Mesendoderm (in vitro differentiated cells): Measurements from ENCODE around the gene GGTLC2.
"Not testable (repeated sequence)": the region's sequence is repeated elsewhere in the genome, so short reads cannot be mapped to it uniquely, and the experiment has no call there.

Source experiments
- DNase-seq: peaks from one replicate; pipeline ENCODE4 v3.0.0; 2013
- H2AK5ac ChIP-seq: 2 replicates; pipeline ENCODE4 v1.6.1; 2013; ENCODE audit warnings: low read length, inconsistent platforms
- H2BK120ac ChIP-seq: 2 replicates; pipeline ENCODE4 v1.6.1; 2013; ENCODE audit warnings: low read depth, mild to moderate bottlenecking, low read length, moderate library complexity, mixed read lengths
- H2BK15ac ChIP-seq: replicated peaks from 2 replicates; pipeline ENCODE4 v1.6.1; 2013; ENCODE audit warnings: low read depth, mild to moderate bottlenecking, moderate library complexity
- H2BK5ac ChIP-seq: 2 replicates; pipeline ENCODE4 v1.6.1; 2013; ENCODE audit warnings: low read length, inconsistent platforms
- H3K18ac ChIP-seq: 2 replicates; pipeline ENCODE4 v1.6.1; 2013; ENCODE audit warnings: mild to moderate bottlenecking, low read length, mixed read lengths
- H3K23ac ChIP-seq: one replicate; pipeline ENCODE4 v1.6.1; 2013; ENCODE audit warnings: low read length
- H3K27ac ChIP-seq: 2 replicates; pipeline ENCODE4 v1.5.1; 2013; ENCODE audit warnings: low read depth, mild to moderate bottlenecking, inconsistent platforms, low read length, moderate library complexity
- H3K27me3 ChIP-seq: 2 replicates; pipeline ENCODE4 v1.6.1; 2013; ENCODE audit warnings: low read length, control low read depth, mild to moderate bottlenecking, inconsistent platforms; ENCODE audit not compliant: insufficient read depth, poor library complexity
- H3K36me3 ChIP-seq: 2 replicates; pipeline ENCODE4 v1.6.1; 2013; ENCODE audit warnings: low read length, inconsistent platforms; ENCODE audit not compliant: control insufficient read depth, insufficient read depth
- H3K4ac ChIP-seq: one replicate; pipeline ENCODE4 v1.6.1; 2013; ENCODE audit warnings: low read depth, mild to moderate bottlenecking, low read length, moderate library complexity
- H3K4me1 ChIP-seq: 2 replicates; pipeline ENCODE4 v1.6.1; 2013; ENCODE audit warnings: low read depth, low read length, inconsistent platforms; ENCODE audit not compliant: control insufficient read depth
- H3K4me2 ChIP-seq: 2 replicates; pipeline ENCODE4 v1.6.1; 2013; ENCODE audit warnings: low read length
- H3K4me3 ChIP-seq: 2 replicates; pipeline ENCODE4 v1.5.1; 2013; ENCODE audit warnings: mild to moderate bottlenecking, low read length
- H3K56ac ChIP-seq: one replicate; pipeline ENCODE4 v1.6.1; 2013; ENCODE audit warnings: low read length
- H3K79me1 ChIP-seq: 2 replicates; pipeline ENCODE4 v1.6.1; 2013; ENCODE audit warnings: low read length, inconsistent platforms
- H3K79me2 ChIP-seq: 2 replicates; pipeline ENCODE4 v1.6.1; 2013; ENCODE audit warnings: mild to moderate bottlenecking, low read length; ENCODE audit not compliant: control insufficient read depth, insufficient read depth
- H3K9ac ChIP-seq: 2 replicates; pipeline ENCODE4 v1.6.1; 2013; ENCODE audit warnings: low read length, inconsistent platforms
- H4K5ac ChIP-seq: one replicate; pipeline ENCODE4 v1.6.1; 2013; ENCODE audit warnings: low read length
- H4K8ac ChIP-seq: one replicate; pipeline ENCODE4 v1.6.1; 2013; ENCODE audit warnings: low read depth, mild to moderate bottlenecking, control low read depth, low read length, moderate library complexity
- WGBS: extraction: QIAGEN DNeasy Blood & Tissue Kit; methylation state at CpG from one replicate; pipeline ENCODE4 v1.1.7; 2013; ENCODE audit warnings: low lambda C conversion rate, missing lambda C conversion rate; ENCODE audit not compliant: insufficient coverage; ENCODE audit errors: extremely low coverage; 5-methylcytosine and 5-hydroxymethylcytosine counted together

The GGTLC2 gene

DNA sequence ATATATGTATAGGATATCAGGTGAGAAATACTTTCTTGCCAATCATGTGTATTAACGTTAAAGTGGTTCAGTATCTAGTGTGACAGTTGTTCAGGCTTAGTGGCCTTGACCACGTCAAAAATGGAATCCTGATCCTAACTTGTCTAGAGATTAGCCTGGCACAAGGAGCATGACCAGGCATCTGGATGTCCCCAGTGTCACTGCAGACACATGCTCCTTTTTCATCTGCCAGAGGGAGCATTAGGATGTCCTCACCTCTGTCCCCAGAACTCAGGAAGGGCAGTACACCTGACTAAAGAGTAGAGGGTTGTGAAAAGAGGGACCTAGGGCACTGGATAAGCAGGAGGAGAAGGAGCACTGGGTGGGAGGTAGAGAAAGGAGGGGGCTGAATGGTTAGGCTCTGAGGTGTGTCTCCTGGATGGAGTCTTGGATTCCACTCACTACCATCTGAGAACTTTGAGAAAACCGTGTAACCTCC lies 40.9 kb upstream of the GGTLC2 start:
- no peak overlapping the region for H3K23ac ChIP-seq
- no peaks in the 10 kb centered on the region for H3K36me3 ChIP-seq
- no peak overlapping the region for H3K56ac ChIP-seq
- H2BK15ac ChIP-seq = no peak overlapping the region
- H2BK120ac ChIP-seq = no peak overlapping the region
- no peak overlapping the region for H3K18ac ChIP-seq
- no peak overlapping the region for H4K8ac ChIP-seq
- DNase-seq = no peak
- no peak overlapping the region for H3K27ac ChIP-seq
- H3K4me2 ChIP-seq = no peak overlapping the region
- no peaks in the 10 kb centered on the region for H3K4me1 ChIP-seq
- no peak overlapping the region for H2BK5ac ChIP-seq
- H3K4ac ChIP-seq = no peak overlapping the region
- H3K79me2 ChIP-seq = no peaks in the 10 kb centered on the region
- no peaks in the 10 kb centered on the region for H3K27me3 ChIP-seq
- WGBS = no CpG with 5 or more reads among the region's 3 CpGs
- no peak overlapping the region for H3K9ac ChIP-seq
- no peaks in the 10 kb centered on the region for H3K79me1 ChIP-seq
- no peak overlapping the region for H3K4me3 ChIP-seq
- no peak overlapping the region for H4K5ac ChIP-seq
- no peak overlapping the region for H2AK5ac ChIP-seq

- Histone ChIP-seq H3K79me1 (no peaks in the 10 kb centered on the region), H3K4me1 (no peaks in the 10 kb centered on the region), H2BK15ac (no peak overlapping the region), H4K5ac (no peak overlapping the region), H3K23ac (no peak overlapping the region), H4K8ac (no peak overlapping the region), H3K4me2 (no peak overlapping the region), H3K56ac (no peak overlapping the region), H3K27ac (no peak overlapping the region), H3K18ac (no peak overlapping the region), H3K79me2 (no peaks in the 10 kb centered on the region), H3K4me3 (no peak overlapping the region), H3K27me3 (no peaks in the 10 kb centered on the region), H2AK5ac (no peak overlapping the region), H3K9ac (no peak overlapping the region), H2BK120ac (no peak overlapping the region), H2BK5ac (no peak overlapping the region), H3K4ac (no peak overlapping the region), H3K36me3 (no peaks in the 10 kb centered on the region)
- DNase-seq = no peak
- WGBS = no CpG with 5 or more reads among the region's 3 CpGs
Measured at GRCh38 chr22:22604326-22605073, 39.9 kb upstream of the GGTLC2 start.

DNA sequence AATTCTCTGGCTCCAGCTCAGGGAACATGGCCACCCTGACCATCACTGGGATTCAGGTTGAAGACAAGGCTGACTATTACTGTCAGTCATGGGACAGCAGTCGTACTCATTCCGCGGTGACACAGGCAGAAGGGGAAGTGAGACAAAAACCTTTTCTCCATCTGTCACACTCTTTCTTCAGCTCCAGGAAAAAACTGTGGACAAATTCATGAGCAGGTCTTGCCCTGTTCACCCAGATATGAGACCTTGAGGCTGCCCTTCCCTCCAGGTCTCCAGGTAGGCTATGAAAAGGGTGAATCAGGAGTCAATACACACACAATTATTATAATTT lies 39.4 kb upstream of the GGTLC2 start:
- Histone ChIP-seq H3K79me1 (no peaks in the 10 kb centered on the region), H3K4me2 (no peak overlapping the region), H3K4ac (no peak overlapping the region), H3K4me1 (no peaks in the 10 kb centered on the region), H3K79me2 (no peaks in the 10 kb centered on the region), H4K5ac (no peak overlapping the region), H2BK5ac (no peak overlapping the region), H4K8ac (no peak overlapping the region), H3K27me3 (no peaks in the 10 kb centered on the region), H3K4me3 (no peak overlapping the region), H3K9ac (no peak overlapping the region), H3K27ac (no peak overlapping the region), H2BK120ac (no peak overlapping the region), H3K23ac (no peak overlapping the region), H3K56ac (no peak overlapping the region), H2AK5ac (no peak overlapping the region), H3K36me3 (no peaks in the 10 kb centered on the region), H2BK15ac (no peak overlapping the region), H3K18ac (no peak overlapping the region)
- DNase-seq = no peak
- no CpG with 5 or more reads among the region's 3 CpGs for WGBS

- not testable (repeated sequence) for H4K5ac ChIP-seq, H3K56ac ChIP-seq, H3K27me3 ChIP-seq, H2BK15ac ChIP-seq, H3K79me1 ChIP-seq, H3K4ac ChIP-seq, H3K36me3 ChIP-seq, H2BK120ac ChIP-seq, H3K4me1 ChIP-seq, H3K23ac ChIP-seq, H3K18ac ChIP-seq, H2BK5ac ChIP-seq, H3K4me2 ChIP-seq, H3K4me3 ChIP-seq, H4K8ac ChIP-seq, H3K27ac ChIP-seq, H2AK5ac ChIP-seq, H3K9ac ChIP-seq, H3K79me2 ChIP-seq, DNase-seq
- no CpG with 5 or more reads among the region's 3 CpGs for WGBS
Measured at GRCh38 chr22:22608022-22608421, 36.4 kb upstream of the GGTLC2 start.

- H3K4ac ChIP-seq = no peak overlapping the region
- H4K5ac ChIP-seq = no peak overlapping the region
- H3K23ac ChIP-seq = no peak overlapping the region
- no peak overlapping the region for H3K4me2 ChIP-seq
- H3K56ac ChIP-seq = no peak overlapping the region
- no peak overlapping the region for H2BK5ac ChIP-seq
- no peaks in the 10 kb centered on the region for H3K36me3 ChIP-seq
- H3K79me1 ChIP-seq = no peaks in the 10 kb centered on the region
- H2BK120ac ChIP-seq = no peak overlapping the region
- no peak overlapping the region for H4K8ac ChIP-seq
- no peak overlapping the region for H3K4me3 ChIP-seq
- H2AK5ac ChIP-seq = no peak overlapping the region
- no peak for DNase-seq
- no peaks in the 10 kb centered on the region for H3K27me3 ChIP-seq
- H3K9ac ChIP-seq = no peak overlapping the region
- no CpG with 5 or more reads among the region's 5 CpGs for WGBS
- H2BK15ac ChIP-seq = no peak overlapping the region
- H3K18ac ChIP-seq = no peak overlapping the region
- H3K27ac ChIP-seq = no peak overlapping the region
- no peaks in the 10 kb centered on the region for H3K79me2 ChIP-seq
- H3K4me1 ChIP-seq = no peaks in the 10 kb centered on the region
Measured at GRCh38 chr22:22609291-22609690, 35.1 kb upstream of the GGTLC2 start.

- Histone ChIP-seq H3K56ac (no peak overlapping the region), H3K4me2 (no peak overlapping the region), H2BK15ac (no peak overlapping the region), H3K9ac (no peak overlapping the region), H4K8ac (no peak overlapping the region), H2BK5ac (no peak overlapping the region), H3K36me3 (no peaks in the 10 kb centered on the region), H3K4me1 (no peaks in the 10 kb centered on the region), H3K27ac (no peak overlapping the region), H3K23ac (no peak overlapping the region), H2BK120ac (no peak overlapping the region), H3K4ac (no peak overlapping the region), H3K27me3 (no peaks in the 10 kb centered on the region), H3K18ac (no peak overlapping the region), H3K4me3 (no peak overlapping the region), H2AK5ac (no peak overlapping the region), H3K79me1 (no peaks in the 10 kb centered on the region), H4K5ac (no peak overlapping the region), H3K79me2 (no peaks in the 10 kb centered on the region)
- WGBS = no CpG with 5 or more reads among the region's 2 CpGs
- DNase-seq = no peak
Measured at GRCh38 chr22:22612516-22612915, 31.9 kb upstream of the GGTLC2 start.
